LoVo (cell line): ENCODE data around the gene DCXR.

Experiments used
- DNase-seq: peaks from one replicate; pipeline ENCODE4 v3.0.0-alpha.2; 2016; ENCODE audit warnings: low spot score

The DCXR gene

GRCh38 chr17:81998212-81998611 lies 39.3 kb downstream of the DCXR start:
- DNase-seq = no peak

GRCh38 chr17:81996757-81997441 lies 40.6 kb downstream of the DCXR start:
- DNase-seq = no peak

GRCh38 chr17:81996232-81996756 lies 41.2 kb downstream of the DCXR start:
- no peak for DNase-seq

GRCh38 chr17:81995463-81996231 lies 41.9 kb downstream of the DCXR start:
- no peak for DNase-seq

GRCh38 chr17:81994593-81995462 lies 42.7 kb downstream of the DCXR start:
- no peak for DNase-seq

- no peak for DNase-seq
Measured at GRCh38 chr17:81993729-81994592, 43.5 kb downstream of the DCXR start.

GRCh38 chr17:81992306-81993102 lies 45.0 kb downstream of the DCXR start:
- no peak for DNase-seq

GRCh38 chr17:81991684-81992305 lies 45.7 kb downstream of the DCXR start:
- DNase-seq = peak; percentile 5

- no peak for DNase-seq
Measured at GRCh38 chr17:81990836-81991683, 46.4 kb downstream of the DCXR start.

GRCh38 chr17:81987161-81987770 lies 50.2 kb downstream of the DCXR start:
- DNase-seq = no peak

GRCh38 chr17:81986606-81987005 lies 50.9 kb downstream of the DCXR start:
- DNase-seq = no peak
